AG04450 (cell line): ENCODE data around the gene LTBP1. TPM values are rescaled to one million over a fixed set of nuclear protein-coding genes. Genes with fewer than 3 reads are reported as not detected.

ENCODE experiments used
- CTCF ChIA-PET: fragments of 300-600, 350-600 bp; formaldehyde crosslinking; extraction: SDS; loops from one replicate; lab custom pipeline; 2022; ENCODE audit warnings: antibody characterized with exemption, inconsistent platforms; lab: Charles Lee
- POLR2A ChIA-PET: fragments of 350-600 bp; formaldehyde crosslinking; extraction: SDS; loops from one replicate; lab custom pipeline; 2021; ENCODE audit warnings: antibody characterized with exemption, inconsistent platforms; lab: Yijun Ruan, JAX
- DNase-seq: peaks from one replicate; pipeline ENCODE4 v3.0.0-alpha.2; 2011; ENCODE audit warnings: low read depth, low spot score
- H3K27ac ChIP-seq: one replicate; pipeline ENCODE4 v1.5.1; 2012; ENCODE audit warnings: low read depth, low read length, control low read depth
- H3K27me3 ChIP-seq: one replicate; pipeline ENCODE4 v1.6.0; 2012; ENCODE audit warnings: low read length; ENCODE audit not compliant: control insufficient read depth, insufficient read depth
- H3K4me3 ChIP-seq: 2 replicates; pipeline ENCODE4 v1.5.1; 2011; ENCODE audit warnings: mild to moderate bottlenecking, low read depth, low read length, control low read depth
- H3K9me3 ChIP-seq: 2 replicates; pipeline ENCODE4 v1.5.1; 2012; ENCODE audit warnings: low read length; ENCODE audit not compliant: control insufficient read depth, insufficient read depth
- CTCF ChIP-seq: IDR thresholded peaks from 2 replicates; pipeline ENCODE4 v1.5.1; 2011; ENCODE audit warnings: low read depth, low read length, control low read depth, inconsistent platforms
- polyA plus RNA-seq: library from polyadenylated mRNA; depleted of rRNA; stranded (reverse); fragments of >200 nt; gene quantifications from 2 replicates; pipeline ENCODE4 v1.2.3, GENCODE V29; 2011

Gene LTBP1
- polyA plus RNA-seq, 1 experiment = 517 TPM

- Histone ChIP-seq H3K9me3 (no peaks in the 10 kb centered on the region), H3K27me3 (no peaks in the 10 kb centered on the region), H3K4me3 (no peak overlapping the region), H3K27ac (no peak overlapping the region)
- DNase-seq = no peak
- no peak for TF ChIP-seq CTCF
- ChIA-PET POLR2A (no interaction called here), CTCF (no interaction called here)
Measured at GRCh38 chr2:32938934-32939333, 7.8 kb upstream of the LTBP1 start.

- H3K27me3 ChIP-seq = no peaks in the 10 kb centered on the region
- no peaks in the 10 kb centered on the region; the same call in 1 of the 2 replicates for H3K9me3 ChIP-seq
- no peak for TF ChIP-seq CTCF
- CTCF ChIA-PET = no interaction called here
- no peak overlapping the region for H3K27ac ChIP-seq
- DNase-seq = no peak
- POLR2A ChIA-PET = no interaction called here
- no peak overlapping the region for H3K4me3 ChIP-seq
Measured at GRCh38 chr2:32940316-32940997, 6.3 kb upstream of the LTBP1 start.

- Histone ChIP-seq H3K27ac (no peak overlapping the region), H3K9me3 (no peaks in the 10 kb centered on the region; the same call in 1 of the 2 replicates), H3K27me3 (no peaks in the 10 kb centered on the region), H3K4me3 (no peak overlapping the region)
- POLR2A ChIA-PET = no interaction called here
- CTCF ChIA-PET = interaction anchor here (2.0 kb wide), 1 partner anchor 169 kb away, joined by 4 read pairs; no protein-coding TSS in a partner anchor
- no peak for DNase-seq
- no peak for TF ChIP-seq CTCF
Measured at GRCh38 chr2:32941944-32942690, 4.6 kb upstream of the LTBP1 start.

- CTCF ChIA-PET = interaction anchor here (2.0 kb wide), 1 partner anchor 169 kb away, joined by 4 read pairs; no protein-coding TSS in a partner anchor
- H3K4me3 ChIP-seq = no peak overlapping the region
- TF ChIP-seq CTCF = no peak
Measured at GRCh38 chr2:32942793-32943485, 3.8 kb upstream of the LTBP1 start.

More at GRCh38 chr2:32942793-32943485, 3.8 kb upstream of the LTBP1 start:
- POLR2A ChIA-PET = no interaction called here
- Histone ChIP-seq H3K9me3 (no peaks in the 10 kb centered on the region; the same call in 1 of the 2 replicates), H3K27ac (no peak overlapping the region), H3K27me3 (no peaks in the 10 kb centered on the region)
- DNase-seq = no peak
